HG02884 (cell line): ENCODE data around the gene CRYZ.
"Not testable (repeated sequence)": the region's sequence is repeated elsewhere in the genome, so short reads cannot be mapped to it uniquely, and the experiment has no call there.

Experiments
- ATAC-seq: cut with Tn5 transposase; IDR thresholded peaks from one replicate; pipeline ENCODE4 v1.9.1; 2021; ENCODE audit warnings: mild to moderate bottlenecking, moderate library complexity; ENCODE audit not compliant: unreplicated experiment

Gene CRYZ, protein sequence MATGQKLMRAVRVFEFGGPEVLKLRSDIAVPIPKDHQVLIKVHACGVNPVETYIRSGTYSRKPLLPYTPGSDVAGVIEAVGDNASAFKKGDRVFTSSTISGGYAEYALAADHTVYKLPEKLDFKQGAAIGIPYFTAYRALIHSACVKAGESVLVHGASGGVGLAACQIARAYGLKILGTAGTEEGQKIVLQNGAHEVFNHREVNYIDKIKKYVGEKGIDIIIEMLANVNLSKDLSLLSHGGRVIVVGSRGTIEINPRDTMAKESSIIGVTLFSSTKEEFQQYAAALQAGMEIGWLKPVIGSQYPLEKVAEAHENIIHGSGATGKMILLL

DNA sequence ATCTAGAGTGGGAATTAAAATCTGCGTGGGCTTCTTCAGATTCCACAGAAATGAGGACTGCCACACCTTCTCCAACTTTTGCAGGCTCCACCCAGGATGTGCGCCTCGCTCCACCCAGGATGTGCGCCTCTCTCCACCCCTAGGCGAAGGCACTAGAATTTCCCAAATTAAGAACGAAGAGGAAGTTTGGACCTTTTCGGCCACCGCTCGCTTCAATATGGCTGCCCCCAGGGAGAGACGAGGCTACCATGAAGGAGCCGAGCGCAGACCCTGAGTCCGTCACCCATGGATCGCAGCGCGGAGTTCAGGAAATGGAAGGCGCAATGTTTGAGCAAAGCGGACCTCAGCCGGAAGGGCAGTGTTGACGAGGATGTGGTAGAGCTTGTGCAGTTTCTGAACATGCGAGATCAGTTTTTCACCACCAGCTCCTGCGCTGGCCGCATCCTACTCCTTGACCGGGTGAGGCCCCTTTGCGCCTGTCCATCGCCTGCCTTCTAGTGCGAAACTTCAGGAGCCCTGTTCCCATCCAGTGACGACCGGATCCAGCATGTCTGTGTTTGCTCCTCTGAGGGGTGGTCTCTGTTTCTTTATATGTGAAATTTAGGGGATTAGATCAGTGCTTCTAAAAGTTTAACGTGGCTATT is at the start of gene CRYZ, which contains the start of gene TYW3:
TSS of gene CRYZ (minus strand) at position 91 of the 644 bp plus-strand sequence. CDS start 8,229 bp downstream, outside the sequence.
TSS of gene TYW3 (plus strand) at position 193 of the 644 bp plus-strand sequence. CDS start at position 286, 93 bp downstream.
- peak; percentile 63 for ATAC-seq

DNA sequence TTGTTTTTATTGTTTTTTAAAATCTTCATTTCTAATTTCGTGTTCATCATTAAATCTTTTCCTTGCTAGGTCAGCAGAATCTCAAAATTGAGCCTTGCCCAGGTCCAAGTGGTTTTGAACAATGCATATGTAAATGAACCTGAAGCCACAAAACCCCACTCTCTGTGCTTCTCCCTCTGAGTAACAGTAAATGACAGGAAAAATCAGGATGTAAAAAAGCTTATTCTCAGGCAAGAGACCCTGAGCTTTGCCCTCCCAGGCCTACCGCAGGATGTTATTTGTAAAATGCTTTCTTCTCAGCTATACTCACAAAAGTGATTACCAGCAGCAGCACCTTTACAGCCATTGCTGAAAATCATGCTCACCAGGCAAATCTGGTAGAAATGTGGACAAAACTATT is 47.7 kb upstream of the CRYZ start:
- ATAC-seq = no peak

- ATAC-seq = no peak
Measured at GRCh38 chr1:74779750-74780149, 46.9 kb upstream of the CRYZ start.

- no peak for ATAC-seq
Measured at GRCh38 chr1:74777525-74777924, 44.7 kb upstream of the CRYZ start.

- no peak for ATAC-seq
Measured at GRCh38 chr1:74775735-74776134, 42.9 kb upstream of the CRYZ start.

DNA sequence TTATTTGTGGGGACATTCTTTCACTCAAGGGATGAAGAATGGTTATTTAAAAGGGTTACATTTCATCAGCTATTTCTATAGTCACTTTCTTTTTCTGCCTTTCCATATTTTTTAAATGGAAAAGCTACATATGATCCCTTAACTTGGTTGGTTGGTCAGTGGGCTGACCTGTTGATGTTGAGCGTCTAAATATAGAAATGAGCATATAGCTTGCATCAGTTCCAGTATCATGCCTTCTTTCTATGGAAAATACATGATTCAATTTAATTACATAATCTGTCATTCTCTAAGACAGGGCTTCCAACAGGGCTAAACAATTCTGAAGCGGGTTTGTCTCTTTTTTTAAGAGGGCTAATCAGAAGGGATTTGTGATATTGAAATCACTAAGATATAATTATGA is 40.7 kb upstream of the CRYZ start:
- no peak for ATAC-seq

DNA sequence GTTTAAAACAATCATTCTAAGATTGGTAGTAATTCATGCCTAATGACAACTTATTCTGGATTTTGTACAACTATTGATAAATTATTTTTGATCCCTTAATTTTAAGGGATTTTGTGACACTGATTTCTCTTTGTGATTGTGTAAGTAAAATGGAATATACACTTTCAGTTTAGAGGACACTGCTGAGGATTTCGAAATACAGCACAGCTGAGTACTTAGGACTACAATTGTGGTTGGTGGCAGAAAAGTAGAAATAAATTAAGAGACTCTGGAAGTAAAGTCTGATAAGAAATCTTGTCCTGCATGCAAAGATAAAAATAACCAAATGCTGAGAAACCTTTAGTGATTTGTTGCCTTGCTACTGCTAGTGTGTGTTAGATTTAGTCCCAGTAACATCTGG is 40.1 kb upstream of the CRYZ start:
- ATAC-seq = no peak

- ATAC-seq = peak; percentile 75
Measured at GRCh38 chr1:74771913-74772515, 39.2 kb upstream of the CRYZ start.

- peak; percentile 54 for ATAC-seq
Measured at GRCh38 chr1:74767490-74767889, 34.6 kb upstream of the CRYZ start.

DNA sequence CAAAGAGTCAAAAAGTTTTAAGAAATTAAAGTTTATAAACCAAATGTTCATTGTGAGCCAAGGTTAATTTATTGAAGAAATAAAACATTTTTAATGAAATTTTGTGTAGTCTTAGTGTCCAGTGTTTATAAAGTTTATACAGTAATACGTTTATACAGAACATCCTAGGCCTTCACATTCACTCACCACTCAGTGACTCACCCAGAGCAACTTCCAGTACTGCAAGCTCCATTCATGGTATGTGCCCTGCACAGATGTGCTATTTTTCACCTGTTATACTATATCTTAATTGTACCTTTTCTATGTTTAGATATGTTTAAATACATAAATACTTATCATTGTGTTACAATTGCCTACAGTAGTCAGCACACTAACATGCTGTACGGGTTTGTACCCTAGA is 33.7 kb upstream of the CRYZ start:
- no peak for ATAC-seq

GRCh38 chr1:74763807-74764206 is 31.0 kb upstream of the CRYZ start:
- no peak for ATAC-seq

DNA sequence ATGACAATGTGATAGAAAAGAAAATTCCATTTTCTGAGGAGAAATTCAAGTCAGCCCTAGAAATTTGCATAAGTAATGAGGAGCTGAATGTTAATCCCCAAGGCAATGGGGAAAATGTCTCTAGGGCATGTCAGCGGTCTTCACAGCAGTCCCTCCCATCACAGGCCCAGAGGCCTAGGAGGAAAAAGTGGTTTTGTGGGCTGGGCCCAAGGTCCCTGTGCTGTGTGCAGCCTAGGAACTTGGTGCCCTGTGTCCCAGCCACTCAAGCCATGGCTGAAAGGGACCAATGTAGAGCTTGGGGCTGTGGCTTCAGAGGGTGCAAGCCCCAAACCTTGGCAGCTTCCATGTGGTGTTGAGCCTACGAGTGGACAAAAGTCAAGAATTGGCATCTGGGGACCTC is 23.8 kb upstream of the CRYZ start:
- ATAC-seq = not testable (repeated sequence)

GRCh38 chr1:74755475-74755874 is 22.6 kb upstream of the CRYZ start:
- ATAC-seq = no peak

DNA sequence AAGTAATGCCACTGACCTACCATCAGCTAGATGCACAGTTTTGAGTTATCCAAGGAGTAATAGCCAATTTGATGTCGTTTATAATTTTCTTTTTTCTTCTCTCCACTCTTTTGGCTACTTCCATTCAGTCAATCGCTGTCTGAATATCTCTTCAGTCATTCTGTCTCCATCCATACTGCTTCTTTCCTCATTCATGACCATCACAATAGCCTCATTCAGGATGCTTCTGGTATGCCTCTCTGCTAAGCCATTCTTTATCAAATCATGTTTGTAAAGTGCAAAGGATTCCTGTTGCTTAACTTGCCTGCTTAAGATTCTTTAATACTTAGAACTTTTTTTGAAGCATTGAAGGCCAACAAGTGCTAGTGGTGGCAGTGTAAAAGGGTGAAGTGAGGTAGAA is 20.3 kb upstream of the CRYZ start:
- ATAC-seq = no peak

DNA sequence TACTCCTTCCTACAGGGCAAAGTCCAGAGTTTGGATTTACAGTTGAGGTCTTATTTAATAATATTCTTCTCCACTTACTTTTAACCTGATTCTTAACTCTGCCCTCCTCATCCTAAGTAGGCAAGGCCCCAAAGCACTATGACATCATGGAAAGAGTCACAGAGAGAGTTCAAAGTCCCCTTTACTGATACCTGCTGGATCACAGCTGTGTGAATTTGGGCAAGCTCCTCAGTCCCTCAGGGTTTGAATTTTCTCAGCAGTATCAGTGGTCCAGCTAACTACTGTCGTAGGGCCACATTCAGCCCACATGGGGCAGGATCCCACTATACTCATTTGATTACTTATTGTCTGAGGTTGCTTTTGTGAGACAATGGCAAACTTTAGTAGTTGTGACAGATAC is 16.1 kb upstream of the CRYZ start:
- ATAC-seq = no peak

DNA sequence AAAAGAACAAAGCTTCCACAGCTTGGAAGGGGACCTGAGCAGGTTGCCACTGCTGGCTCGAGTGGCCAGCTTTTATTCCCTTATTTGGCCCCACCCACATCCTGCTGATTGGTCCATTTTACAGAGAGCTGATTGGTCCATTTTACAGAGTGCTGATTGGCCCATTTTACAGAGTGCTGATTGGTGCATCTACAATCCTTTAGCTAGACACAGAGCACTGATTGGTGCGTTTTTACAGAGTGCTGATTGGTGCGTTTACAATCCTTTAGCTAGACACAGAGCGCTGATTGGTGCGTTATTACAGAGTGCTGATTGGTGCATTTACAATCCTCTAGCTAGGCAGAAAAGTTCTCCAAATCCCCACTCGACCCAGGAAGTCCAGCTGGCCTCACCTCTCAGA is 12.4 kb upstream of the CRYZ start:
- not testable (repeated sequence) for ATAC-seq

DNA sequence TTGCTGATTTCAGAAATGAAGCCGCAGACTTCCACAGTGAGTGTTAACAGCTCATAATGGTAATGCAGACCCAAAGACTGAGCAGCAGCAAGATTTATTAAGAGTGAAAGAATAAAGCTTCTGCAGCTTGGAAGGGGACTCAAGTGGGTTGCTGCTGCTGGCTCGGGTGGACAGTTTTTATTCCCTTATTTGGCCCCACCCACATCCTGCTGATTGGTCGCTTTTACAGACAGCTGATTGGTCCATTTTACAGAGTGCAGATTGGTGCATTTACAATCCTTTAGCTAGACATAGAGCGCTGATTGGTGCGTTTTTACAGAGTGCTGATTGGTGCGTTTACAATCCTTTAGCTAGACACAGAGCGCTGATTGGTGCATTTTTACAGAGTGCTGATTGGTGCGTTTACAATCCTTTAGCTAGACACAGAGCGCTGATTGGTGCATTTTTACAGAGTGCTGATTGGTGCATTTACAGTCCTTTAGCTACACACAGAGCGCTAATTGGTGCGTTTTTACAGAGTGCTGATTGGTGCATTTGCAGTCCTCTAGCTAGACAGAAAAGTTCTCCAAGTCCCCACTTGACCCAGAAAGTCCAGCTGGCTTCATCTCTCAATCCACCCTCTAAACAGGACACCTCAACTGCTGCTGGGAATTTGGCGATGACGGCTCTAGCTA is 7.6 kb upstream of the CRYZ start:
- not testable (repeated sequence) for ATAC-seq

GRCh38 chr1:74737333-74737732 is 4.5 kb upstream of the CRYZ start:
- no peak for ATAC-seq

GRCh38 chr1:74733604-74734484 is 994 bp upstream of the CRYZ start:
- peak; percentile 49 for ATAC-seq
